ENCODE results near the gene CDX1. TPM values are rescaled to one million over a fixed set of nuclear protein-coding genes. Genes with fewer than 3 reads are reported as not detected.

The CDX1 gene
- total RNA-seq, 1 donor from 2014 or later: not detected

DNA sequence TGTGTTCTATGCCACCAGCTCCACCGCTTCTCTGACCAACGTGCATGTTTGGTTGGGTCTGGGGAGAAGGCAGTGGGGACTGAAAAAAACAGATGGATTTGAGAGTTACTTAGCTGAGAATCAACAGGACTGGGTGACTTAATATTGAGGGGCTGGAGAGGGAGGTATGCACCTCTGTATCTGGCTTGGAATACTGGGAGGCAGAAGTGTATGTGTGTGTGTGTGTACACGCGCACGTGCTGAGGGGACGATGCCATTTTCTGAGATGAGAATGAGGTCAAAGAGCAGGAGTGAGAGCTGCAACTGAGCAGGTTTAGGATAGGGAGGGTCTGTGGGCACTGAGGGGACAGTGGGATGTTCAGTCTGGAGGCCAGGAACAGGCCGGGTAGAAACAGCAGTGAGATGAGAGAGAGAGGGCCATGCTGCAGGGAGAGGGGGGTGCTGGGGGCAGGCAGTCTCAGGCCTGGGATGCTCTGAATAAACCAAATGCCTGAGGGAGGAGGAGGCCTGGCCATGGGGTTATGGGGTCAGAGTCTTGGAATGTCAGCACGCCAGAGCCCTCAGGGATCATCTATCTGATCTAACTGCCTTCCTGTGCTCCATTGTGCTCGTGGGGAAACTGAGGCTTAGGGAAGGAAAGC is 24.9 kb upstream of the CDX1 start:
- intact Hi-C loops (cut with micrococcal nuclease): no loop called here
- Histone ChIP-seq H3K4me3 (peak overlapping the region; percentile 36), H3K27ac (replicated peaks) (peak overlapping the region; percentile 89), H3K36me3 (no peaks in the 10 kb centered on the region), H3K4me1 (peaks cover 92% of the 10 kb centered on the region), H3K9me3 (replicated peaks) (no peaks in the 10 kb centered on the region), H3K27me3 (ENCODE audit: low read depth) (no peaks in the 10 kb centered on the region)
- DNase-seq: no peak
- TF ChIP-seq, protein P1, sequence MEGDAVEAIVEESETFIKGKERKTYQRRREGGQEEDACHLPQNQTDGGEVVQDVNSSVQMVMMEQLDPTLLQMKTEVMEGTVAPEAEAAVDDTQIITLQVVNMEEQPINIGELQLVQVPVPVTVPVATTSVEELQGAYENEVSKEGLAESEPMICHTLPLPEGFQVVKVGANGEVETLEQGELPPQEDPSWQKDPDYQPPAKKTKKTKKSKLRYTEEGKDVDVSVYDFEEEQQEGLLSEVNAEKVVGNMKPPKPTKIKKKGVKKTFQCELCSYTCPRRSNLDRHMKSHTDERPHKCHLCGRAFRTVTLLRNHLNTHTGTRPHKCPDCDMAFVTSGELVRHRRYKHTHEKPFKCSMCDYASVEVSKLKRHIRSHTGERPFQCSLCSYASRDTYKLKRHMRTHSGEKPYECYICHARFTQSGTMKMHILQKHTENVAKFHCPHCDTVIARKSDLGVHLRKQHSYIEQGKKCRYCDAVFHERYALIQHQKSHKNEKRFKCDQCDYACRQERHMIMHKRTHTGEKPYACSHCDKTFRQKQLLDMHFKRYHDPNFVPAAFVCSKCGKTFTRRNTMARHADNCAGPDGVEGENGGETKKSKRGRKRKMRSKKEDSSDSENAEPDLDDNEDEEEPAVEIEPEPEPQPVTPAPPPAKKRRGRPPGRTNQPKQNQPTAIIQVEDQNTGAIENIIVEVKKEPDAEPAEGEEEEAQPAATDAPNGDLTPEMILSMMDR (IDR thresholded peaks at IDR 0.05; ENCODE audit: borderline replicate concordance): no peak

DNA sequence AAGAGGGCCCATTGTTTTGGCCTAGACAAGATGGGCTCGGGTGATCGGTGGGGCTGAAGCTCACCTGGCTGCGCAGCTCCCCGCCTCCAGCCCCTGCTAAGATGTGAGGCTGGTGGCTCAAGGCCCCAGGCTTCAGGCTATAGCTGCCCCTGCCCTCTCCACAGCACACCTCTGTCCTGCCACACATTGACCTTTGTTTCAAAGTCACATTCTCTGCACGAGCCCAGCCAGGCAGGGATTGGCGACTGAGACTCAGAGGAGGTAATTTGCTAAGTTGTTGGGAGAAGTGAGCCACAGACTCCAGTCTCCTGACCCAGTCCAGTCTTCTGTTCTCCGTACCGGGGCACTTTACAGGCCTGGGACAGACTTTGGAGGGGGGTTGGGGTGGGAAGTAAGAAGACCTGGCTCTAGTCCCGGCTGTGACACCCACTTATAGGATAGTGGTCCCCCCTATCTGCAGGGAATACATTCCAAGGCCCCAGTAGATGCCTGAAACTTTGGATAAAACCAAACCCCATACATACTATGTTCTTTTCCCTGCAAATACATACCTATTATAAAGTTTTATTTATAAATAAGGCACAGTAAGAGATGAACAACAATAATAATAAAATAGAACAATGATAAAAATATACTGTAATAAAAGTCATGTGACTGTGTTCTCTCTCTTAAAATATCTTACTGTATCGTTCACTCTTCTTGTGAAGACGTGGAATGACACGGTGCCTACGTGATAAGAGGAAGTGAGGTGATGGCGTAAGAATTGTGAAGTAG is 24.2 kb upstream of the CDX1 start:
- H3K4me1 ChIP-seq: peaks cover 92% of the 10 kb centered on the region
- peak overlapping the region; percentile 89 for H3K27ac ChIP-seq (replicated peaks)
- intact Hi-C loops (cut with micrococcal nuclease): no loop called here
- no peaks in the 10 kb centered on the region for H3K27me3 ChIP-seq (ENCODE audit: low read depth)
- no peaks in the 10 kb centered on the region for H3K36me3 ChIP-seq
- H3K4me3 ChIP-seq: peak overlapping the region; percentile 19
- H3K9me3 ChIP-seq (replicated peaks): no peaks in the 10 kb centered on the region
- TF ChIP-seq, protein P1 (IDR thresholded peaks at IDR 0.05; ENCODE audit: borderline replicate concordance): no peak
- no peak for DNase-seq

DNA sequence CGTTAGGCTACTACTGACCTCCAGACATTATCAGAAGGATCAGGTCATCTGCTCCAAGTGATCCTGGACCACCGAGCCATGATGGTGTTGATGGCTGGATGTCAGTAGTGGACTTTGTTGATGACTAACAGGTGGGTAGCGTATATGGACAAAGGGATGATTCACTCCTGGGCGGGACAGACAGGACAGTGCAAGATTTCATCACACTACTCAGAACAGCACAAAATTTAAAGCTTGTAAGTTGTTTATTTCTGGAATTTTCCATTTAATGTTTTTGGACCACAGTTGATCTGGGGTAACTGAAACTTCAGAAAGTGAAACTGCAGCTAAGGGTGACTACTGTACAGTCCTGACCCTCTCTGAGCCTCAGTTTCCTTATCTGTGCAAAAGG is 23.6 kb upstream of the CDX1 start:
- H3K27me3 ChIP-seq (ENCODE audit: low read depth): no peaks in the 10 kb centered on the region
- peaks cover 92% of the 10 kb centered on the region for H3K4me1 ChIP-seq
- intact Hi-C loops (cut with micrococcal nuclease): no loop called here
- DNase-seq: no peak
- no peaks in the 10 kb centered on the region for H3K9me3 ChIP-seq (replicated peaks)
- H3K36me3 ChIP-seq: no peaks in the 10 kb centered on the region
- peak overlapping the region; percentile 89 for H3K27ac ChIP-seq (replicated peaks)
- TF ChIP-seq, protein P1 (IDR thresholded peaks at IDR 0.05; ENCODE audit: borderline replicate concordance): no peak
- peak overlapping the region; percentile 69 for H3K4me3 ChIP-seq

DNA sequence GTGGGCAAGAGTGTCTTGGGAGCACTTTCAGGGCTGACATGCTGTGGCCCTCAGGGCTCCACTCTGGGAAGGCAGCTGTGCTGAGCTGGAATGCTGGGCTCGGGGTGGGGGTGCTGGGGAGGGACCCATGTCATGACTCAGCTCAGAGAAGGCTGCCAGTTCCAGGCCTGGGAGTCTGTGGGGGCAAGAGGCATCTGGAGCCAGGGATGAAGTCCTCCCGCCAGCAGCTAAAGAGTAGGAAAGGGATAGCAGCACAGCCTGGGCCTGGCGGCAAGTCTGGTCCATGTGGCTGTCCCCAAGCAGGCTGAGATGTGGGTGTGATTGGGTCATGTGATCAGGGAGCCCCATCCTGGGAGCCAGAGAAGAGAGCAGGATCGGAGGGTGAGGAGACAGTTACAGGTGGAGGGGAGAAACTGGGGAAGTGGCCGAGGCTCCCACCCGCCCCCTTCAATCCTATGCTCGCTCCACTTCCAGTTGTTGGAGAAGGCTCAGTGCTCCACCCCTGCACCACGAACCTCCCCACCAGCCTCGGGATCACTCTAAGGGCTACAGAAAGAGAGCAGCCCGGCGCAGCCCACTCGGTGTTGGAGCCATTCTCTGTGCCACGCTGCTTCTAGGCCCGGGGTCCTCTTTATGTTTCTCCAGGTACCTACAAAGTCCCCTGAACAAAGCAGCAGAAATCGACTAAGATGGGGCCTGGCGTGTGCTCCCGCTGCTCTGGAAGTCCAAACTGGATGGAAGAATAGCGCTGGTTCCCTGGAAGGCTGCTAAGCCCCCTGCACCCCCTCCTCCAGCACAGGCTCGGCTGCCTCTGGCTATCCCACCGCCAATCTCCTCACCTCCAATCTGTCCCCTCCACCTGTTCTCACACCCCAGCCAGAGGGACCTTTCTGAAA is 23.0 kb upstream of the CDX1 start:
- TF ChIP-seq, protein P1 (IDR thresholded peaks at IDR 0.05; ENCODE audit: borderline replicate concordance): no peak

DNA sequence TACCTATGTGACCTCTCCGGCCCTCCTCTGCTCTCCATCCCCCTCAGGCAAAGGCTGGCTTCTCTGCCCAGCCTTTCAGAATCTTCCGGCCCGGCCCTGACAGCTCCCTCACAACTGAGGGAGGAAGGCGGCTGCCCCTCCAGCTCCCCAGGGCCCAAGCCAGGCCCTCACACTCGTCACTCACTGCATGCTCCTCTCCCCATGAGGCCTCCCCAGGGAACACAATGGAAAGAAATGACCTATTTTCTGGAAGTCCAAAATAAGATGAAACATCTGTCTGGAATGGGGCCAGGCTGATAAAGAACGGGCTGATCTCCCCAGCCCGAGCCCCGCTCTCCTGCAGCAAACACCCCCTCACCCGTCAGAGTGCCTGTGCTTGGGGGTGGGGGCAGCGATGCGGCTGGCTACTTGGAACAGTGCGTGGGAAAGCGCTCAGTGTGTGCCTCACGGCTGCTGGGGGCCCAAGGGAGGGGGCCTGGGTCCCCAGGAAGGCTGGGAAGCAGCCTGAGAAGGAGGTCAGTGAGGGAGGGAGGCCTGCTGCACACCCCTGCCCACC is 22.3 kb upstream of the CDX1 start:
- no peaks in the 10 kb centered on the region for H3K27me3 ChIP-seq (ENCODE audit: low read depth)
- peak overlapping the region; percentile 89 for H3K27ac ChIP-seq (replicated peaks)
- H3K36me3 ChIP-seq: no peaks in the 10 kb centered on the region
- H3K4me1 ChIP-seq: peaks cover 90% of the 10 kb centered on the region
- H3K9me3 ChIP-seq (replicated peaks): no peaks in the 10 kb centered on the region
- H3K4me3 ChIP-seq: peak overlapping the region; percentile 69
- peak; percentile 77 for DNase-seq
- intact Hi-C loops (cut with micrococcal nuclease): no loop called here
- TF ChIP-seq, protein P1 (IDR thresholded peaks at IDR 0.05; ENCODE audit: borderline replicate concordance): no peak

More for the DNA sequence above, 23.0 kb upstream of the CDX1 start:
- peak overlapping the region; percentile 89 for H3K27ac ChIP-seq (replicated peaks)
- DNase-seq: peak; percentile 84
- intact Hi-C loops (cut with micrococcal nuclease): no loop called here
- H3K27me3 ChIP-seq (ENCODE audit: low read depth): no peaks in the 10 kb centered on the region
- H3K36me3 ChIP-seq: no peaks in the 10 kb centered on the region
- peaks cover 91% of the 10 kb centered on the region for H3K4me1 ChIP-seq
- peak overlapping the region; percentile 69 for H3K4me3 ChIP-seq
- H3K9me3 ChIP-seq (replicated peaks): no peaks in the 10 kb centered on the region
